K562 (cell line): ENCODE results near the gene MTX3.

Experiments used
- CTCF ChIP-seq, 3 experiments: IDR thresholded peaks in 2 of 3; conservative IDR thresholded peaks in 1 of 3; 2 replicates each; pipeline ENCODE4 v1.5.1; 2011 to 2012; ENCODE audit warnings: low read length in 3 of 3, mild to moderate bottlenecking in 3 of 3, control low read depth in 2 of 3, improper control_type of control experiment in 1 of 3, inconsistent platforms in 1 of 3, low read depth in 1 of 3, mixed read lengths in 1 of 3, moderate library complexity in 1 of 3; ENCODE audit not compliant: insufficient read depth in 2 of 3
- ELF1 ChIP-seq: fragments of 200-800 bp; sonication (Bioruptor generic); IDR thresholded peaks from 2 replicates; pipeline ENCODE4 v1.6.1; 2016; ENCODE audit warnings: missing genetic modification characterization, missing compliant biosample characterization
- MAZ ChIP-seq, 2 experiments: fragments of 450-650 bp in 1 of 2; sonication (generic) in 1 of 2; formaldehyde crosslinking; IDR thresholded peaks in 1 of 2; conservative IDR thresholded peaks in 1 of 2; 2 replicates each; pipeline versions ENCODE4 v1.4.0 to v1.5.0; 2020; ENCODE audit warnings: mild to moderate bottlenecking in 1 of 2, missing genetic modification reagents in 1 of 2

- TF ChIP-seq ELF1 (tag): no peak
- no peak for TF ChIP-seq CTCF (IDR thresholded peaks at IDR 0.05 in 2 of 3, conservative IDR thresholded peaks at IDR 0.05 in 1 of 3; ENCODE audit: insufficient read depth in 2 of 3, low read depth in 1 of 3, low read length in 3 of 3)
- no peak for TF ChIP-seq MAZ (CRISPR knock-in tag; conservative IDR thresholded peaks at IDR 0.05 in 1 of 2, IDR thresholded peaks at IDR 0.05 in 1 of 2)
Observed at GRCh38 chr5:80025069-80025468, 34.0 kb upstream of the MTX3 start.
